Measurements from ENCODE around the gene MPL.

MPL gene

DNA sequence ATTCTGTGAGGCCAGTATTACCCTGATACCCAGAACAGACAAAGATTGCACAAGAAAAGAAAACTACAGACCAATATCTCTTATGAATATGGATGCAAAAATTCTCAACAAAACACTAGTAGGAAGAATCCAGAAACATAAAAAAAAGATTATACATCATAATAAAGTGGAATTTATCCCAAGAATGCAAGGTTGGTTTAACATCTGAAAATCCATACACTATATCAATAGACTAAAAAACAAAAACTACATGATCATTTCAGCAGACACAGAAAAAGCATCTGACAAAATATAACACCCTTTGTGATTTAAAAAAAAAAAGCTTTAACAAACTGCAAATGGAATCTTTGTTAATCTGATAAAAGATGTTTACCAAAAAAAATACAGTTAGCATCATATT is 12.2 kb upstream of the MPL start:
- H3K4me3 ChIP-seq (ENCODE audit: low read depth, low read length): no peak overlapping the region
- no peak for DNase-seq (ENCODE audit: low read depth)
- TF ChIP-seq, protein P1, sequence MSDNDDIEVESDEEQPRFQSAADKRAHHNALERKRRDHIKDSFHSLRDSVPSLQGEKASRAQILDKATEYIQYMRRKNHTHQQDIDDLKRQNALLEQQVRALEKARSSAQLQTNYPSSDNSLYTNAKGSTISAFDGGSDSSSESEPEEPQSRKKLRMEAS (IDR thresholded peaks at IDR 0.05; ENCODE audit: low read depth, low read length): no peak
- no peak for TF ChIP-seq MYC (IDR thresholded peaks at IDR 0.05; ENCODE audit: low read depth, low read length)
- no peak for TF ChIP-seq POLR2A (IDR thresholded peaks at IDR 0.05; ENCODE audit: extremely low read depth, insufficient read length)
- TF ChIP-seq, protein P2, sequence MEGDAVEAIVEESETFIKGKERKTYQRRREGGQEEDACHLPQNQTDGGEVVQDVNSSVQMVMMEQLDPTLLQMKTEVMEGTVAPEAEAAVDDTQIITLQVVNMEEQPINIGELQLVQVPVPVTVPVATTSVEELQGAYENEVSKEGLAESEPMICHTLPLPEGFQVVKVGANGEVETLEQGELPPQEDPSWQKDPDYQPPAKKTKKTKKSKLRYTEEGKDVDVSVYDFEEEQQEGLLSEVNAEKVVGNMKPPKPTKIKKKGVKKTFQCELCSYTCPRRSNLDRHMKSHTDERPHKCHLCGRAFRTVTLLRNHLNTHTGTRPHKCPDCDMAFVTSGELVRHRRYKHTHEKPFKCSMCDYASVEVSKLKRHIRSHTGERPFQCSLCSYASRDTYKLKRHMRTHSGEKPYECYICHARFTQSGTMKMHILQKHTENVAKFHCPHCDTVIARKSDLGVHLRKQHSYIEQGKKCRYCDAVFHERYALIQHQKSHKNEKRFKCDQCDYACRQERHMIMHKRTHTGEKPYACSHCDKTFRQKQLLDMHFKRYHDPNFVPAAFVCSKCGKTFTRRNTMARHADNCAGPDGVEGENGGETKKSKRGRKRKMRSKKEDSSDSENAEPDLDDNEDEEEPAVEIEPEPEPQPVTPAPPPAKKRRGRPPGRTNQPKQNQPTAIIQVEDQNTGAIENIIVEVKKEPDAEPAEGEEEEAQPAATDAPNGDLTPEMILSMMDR (IDR thresholded peaks at IDR 0.05; ENCODE audit: low read depth, low read length): no peak

DNA sequence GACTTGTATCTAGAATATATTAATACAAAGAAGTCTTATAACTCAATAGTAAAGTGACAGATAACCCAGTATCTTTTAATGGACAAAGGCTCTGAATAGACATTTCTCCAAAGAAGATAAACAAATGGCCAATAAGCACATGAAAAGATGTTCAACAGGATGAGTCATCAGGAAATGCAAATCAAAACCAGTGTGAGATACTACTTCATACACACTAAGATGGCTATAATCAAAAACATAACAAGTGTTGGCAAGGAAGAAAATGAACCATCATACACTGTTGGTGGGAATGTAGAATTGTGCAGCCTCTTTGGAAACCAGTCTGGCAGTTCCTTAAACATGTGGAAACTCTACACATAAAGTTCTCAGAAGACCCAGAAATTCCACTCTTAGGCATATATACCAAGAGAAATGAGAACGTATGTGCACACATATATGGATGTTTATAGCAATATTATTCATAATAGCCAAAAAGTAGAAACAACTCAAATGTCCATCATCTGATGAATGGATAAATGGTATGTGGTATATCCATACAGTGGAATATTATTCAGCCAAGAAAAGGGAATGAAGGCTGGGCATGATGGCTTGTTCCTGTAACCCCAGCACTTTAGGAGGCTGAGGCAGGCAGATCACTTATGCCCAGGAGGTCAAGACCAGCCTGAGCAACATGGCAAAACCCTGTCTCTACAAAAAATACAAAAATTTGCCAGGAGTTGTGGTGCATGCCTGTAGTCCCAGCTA is 9.9 kb upstream of the MPL start:
- no peak for DNase-seq (ENCODE audit: low read depth)
- no peak overlapping the region for H3K4me3 ChIP-seq (ENCODE audit: low read depth, low read length)
- TF ChIP-seq, protein P2 (IDR thresholded peaks at IDR 0.05; ENCODE audit: low read depth, low read length): no peak
- TF ChIP-seq, protein P1 (IDR thresholded peaks at IDR 0.05; ENCODE audit: low read depth, low read length): no peak
- TF ChIP-seq MYC (IDR thresholded peaks at IDR 0.05; ENCODE audit: low read depth, low read length): no peak
- no peak for TF ChIP-seq POLR2A (IDR thresholded peaks at IDR 0.05; ENCODE audit: extremely low read depth, insufficient read length)

DNA sequence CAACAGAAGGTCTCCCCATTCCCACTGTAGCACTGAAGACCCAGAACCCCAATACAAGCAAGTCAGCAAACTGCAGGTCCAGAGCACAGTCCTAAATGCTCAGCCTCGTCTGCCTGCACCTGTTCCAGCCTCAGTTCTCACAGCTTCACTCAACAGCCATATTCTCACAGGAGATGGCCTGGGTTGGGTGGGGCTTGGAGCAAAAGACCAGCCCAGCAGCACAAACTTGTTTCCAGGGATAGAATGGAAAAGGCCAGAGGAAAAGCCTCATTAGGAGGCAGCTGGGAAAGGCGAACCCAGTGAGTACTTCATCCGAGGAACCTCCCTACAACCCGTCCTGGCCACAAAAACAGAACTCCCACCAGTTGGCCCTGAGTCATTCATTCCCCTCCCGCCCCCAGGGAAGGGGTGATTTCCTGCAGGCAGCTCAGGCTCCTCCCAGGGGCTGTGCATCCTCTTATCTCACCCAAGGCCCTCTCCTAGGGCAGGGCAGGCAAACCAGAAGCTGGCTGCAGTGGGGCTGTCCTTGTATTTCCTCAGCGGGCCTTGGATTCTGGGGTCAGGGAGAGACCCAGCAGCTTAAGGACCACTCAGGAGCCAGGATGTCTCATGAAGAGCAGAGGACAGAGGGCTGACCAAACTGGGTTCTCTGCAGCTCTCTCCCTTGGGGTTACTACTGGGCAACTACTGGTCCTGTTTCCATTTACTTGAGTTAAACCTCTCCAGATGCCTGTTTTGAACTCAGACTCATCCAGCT is 7.4 kb upstream of the MPL start:
- DNase-seq (ENCODE audit: low read depth): peak; percentile 95
- no peak for TF ChIP-seq MYC (IDR thresholded peaks at IDR 0.05; ENCODE audit: low read depth, low read length)
- TF ChIP-seq, protein P2 (IDR thresholded peaks at IDR 0.05; ENCODE audit: low read depth, low read length): no peak
- TF ChIP-seq, protein P1 (IDR thresholded peaks at IDR 0.05; ENCODE audit: low read depth, low read length): no peak
- TF ChIP-seq POLR2A (IDR thresholded peaks at IDR 0.05; ENCODE audit: extremely low read depth, insufficient read length): peak; percentile 17
- H3K4me3 ChIP-seq (ENCODE audit: low read depth, low read length): no peak overlapping the region

DNA sequence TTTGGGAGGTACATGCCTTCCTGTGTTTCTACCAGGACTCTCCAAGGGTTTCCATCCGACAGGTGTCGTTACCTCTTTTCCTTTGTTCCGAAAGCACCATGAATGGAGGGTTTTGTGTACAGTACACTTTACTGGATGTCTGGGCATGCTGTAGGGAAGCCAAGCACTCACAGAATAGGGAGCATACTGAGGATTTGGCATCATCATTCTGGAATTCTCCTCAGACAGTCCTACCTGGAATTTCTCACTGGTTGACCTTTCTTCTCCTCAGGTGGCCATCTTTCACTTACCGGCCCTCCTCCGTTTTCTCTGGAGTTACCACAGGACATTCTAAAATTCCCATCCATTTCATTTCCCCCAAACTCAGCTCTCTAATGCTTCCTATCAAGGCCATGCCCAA is 5.9 kb upstream of the MPL start:
- TF ChIP-seq POLR2A (IDR thresholded peaks at IDR 0.05; ENCODE audit: extremely low read depth, insufficient read length) (no peak), MYC (IDR thresholded peaks at IDR 0.05; ENCODE audit: low read depth, low read length) (no peak)
- TF ChIP-seq, protein P1 (IDR thresholded peaks at IDR 0.05; ENCODE audit: low read depth, low read length): no peak
- TF ChIP-seq, protein P2 (IDR thresholded peaks at IDR 0.05; ENCODE audit: low read depth, low read length): no peak
- H3K4me3 ChIP-seq (ENCODE audit: low read depth, low read length): no peak overlapping the region
- no peak for DNase-seq (ENCODE audit: low read depth)

DNA sequence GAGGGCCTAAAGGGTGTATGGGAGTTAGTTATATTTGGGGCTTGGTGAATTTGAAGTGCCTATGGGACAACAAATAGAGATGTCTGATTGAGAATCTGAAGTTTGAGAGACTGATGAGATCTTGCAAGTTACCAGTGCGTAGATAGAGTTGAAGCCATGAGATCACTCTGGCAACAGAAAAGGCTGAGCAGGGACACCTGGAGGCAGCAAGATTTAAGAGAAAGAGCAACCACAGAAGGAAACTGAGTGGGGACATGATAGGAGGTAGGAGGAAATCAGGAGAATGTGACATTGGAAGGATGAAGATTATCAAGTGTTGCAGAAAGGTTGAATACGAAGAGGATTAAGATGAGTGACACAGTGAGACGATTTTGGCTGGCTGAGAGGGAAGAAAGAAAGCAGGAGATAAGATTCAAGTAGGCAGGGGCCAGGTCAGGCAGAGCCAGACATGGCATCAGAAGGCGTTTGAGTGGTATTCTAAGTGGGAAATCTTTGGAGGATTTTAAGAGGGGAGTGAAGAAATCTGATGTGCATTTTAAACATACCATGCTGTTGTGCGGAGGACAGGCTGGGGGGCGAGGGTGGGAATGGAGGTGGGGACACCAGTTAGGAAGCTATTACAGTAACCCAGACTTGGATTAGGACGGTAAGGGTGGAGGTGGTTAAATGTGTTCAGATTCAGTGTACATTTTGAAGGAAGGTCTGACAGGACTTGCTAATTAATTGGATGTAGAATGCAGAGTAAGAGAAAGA is 3.0 kb upstream of the MPL start:
- DNase-seq (ENCODE audit: low read depth): no peak
- H3K4me3 ChIP-seq (ENCODE audit: low read depth, low read length): no peak overlapping the region
- TF ChIP-seq, protein P2 (IDR thresholded peaks at IDR 0.05; ENCODE audit: low read depth, low read length): no peak
- TF ChIP-seq POLR2A (IDR thresholded peaks at IDR 0.05; ENCODE audit: extremely low read depth, insufficient read length): no peak
- TF ChIP-seq, protein P1 (IDR thresholded peaks at IDR 0.05; ENCODE audit: low read depth, low read length): no peak
- TF ChIP-seq MYC (IDR thresholded peaks at IDR 0.05; ENCODE audit: low read depth, low read length): no peak
